Activated CD8-positive, alpha-beta memory T cell treated with anti-CD3 and anti-CD28 coated beads, Interleukin-2, amount 50 U/mL, for 48 hours (primary cell): Measurements from ENCODE around the gene CAMSAP1.
"Not testable (repeated sequence)": the region's sequence is repeated elsewhere in the genome, so short reads cannot be mapped to it uniquely, and the experiment has no call there.

Experiments
- DNase-seq: peaks from one replicate; pipeline ENCODE4 v3.0.0-alpha.2; 2020

CAMSAP1 gene

DNA sequence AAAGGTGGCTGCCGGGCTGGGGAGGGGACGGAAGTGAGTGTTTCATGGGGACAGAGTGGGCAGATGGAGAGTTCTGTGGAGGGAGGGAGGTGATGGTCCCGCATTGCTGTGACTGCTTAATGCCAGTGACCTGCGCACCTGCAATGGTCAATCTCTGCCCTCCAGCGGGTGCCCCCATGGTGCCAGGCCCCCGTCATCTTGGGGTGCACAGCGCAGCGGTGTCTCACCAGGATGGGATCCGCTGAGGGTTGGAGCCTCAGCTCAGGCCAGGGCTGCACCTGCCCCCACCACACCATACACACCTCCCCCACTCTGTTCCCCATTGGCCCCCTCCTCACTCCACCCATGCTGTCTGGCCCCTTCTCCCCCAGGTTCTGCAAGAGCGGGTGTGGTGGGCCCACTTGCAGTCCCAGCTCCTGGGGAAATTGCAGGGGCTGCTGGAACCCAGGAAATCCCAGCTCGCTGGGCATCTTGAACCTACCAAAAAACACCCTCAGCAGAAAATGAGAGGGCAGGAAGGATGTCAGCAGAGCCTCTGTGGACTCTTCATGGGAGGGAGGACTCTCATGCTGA is 12.1 kb upstream of the CAMSAP1 start:
- DNase-seq: no peak

DNA sequence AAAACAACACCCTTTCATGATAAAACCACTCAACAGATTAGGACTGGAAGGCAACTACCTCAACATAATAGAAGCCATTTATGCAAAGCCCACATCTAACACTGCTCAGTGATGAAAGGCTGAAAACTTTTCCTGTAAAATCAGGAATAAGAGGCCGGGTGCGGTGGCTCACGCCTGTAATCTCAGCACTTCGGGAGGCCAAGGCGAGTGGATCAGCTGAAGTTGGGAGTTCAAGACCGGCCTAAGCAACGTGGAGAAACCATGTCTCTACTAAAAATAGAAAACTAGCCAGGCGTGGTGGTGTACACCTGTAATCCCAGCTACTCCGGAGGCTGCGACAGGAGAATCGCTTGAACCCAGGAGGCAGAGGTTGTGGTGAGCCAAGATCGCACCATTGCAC is 8.9 kb upstream of the CAMSAP1 start:
- not testable (repeated sequence) for DNase-seq

DNA sequence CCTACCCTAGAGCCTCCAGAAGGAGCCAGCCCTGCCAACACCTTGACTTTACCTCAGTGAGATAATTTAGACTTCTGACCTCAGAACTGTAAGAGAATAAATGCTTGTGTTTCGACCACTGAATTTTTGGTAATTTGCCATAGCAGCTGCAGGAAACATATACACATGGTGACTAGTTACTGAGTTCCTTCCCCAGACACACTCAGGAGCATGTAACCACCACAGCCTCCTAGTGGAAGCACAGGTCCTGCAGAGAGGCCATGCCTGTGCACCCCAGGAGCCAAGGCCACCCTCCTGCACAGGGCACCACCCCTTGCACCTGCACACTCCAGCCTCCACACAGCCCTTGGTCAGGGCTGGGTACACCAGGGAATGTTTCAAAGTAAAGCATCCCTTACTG is 7.6 kb upstream of the CAMSAP1 start:
- DNase-seq: no peak

DNA sequence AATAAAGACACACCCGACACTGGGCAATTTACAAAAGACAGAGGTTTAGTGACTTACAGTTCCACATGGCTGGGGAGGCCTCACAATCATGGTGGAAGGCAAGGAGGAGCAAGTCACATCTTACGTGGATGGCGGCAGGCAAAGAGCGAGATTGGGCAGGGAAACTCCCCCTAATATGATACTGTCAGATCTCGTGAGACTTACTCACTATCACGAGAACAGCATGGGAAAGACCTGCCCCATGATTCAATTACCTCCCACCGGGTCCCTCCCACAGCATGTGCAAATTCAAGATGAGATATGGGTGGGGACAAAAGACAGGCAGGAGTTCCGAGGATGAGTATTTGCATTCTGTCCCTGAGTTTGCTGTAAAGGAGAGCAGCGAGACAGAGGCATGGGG is 3.9 kb upstream of the CAMSAP1 start:
- DNase-seq: not testable (repeated sequence)

DNA sequence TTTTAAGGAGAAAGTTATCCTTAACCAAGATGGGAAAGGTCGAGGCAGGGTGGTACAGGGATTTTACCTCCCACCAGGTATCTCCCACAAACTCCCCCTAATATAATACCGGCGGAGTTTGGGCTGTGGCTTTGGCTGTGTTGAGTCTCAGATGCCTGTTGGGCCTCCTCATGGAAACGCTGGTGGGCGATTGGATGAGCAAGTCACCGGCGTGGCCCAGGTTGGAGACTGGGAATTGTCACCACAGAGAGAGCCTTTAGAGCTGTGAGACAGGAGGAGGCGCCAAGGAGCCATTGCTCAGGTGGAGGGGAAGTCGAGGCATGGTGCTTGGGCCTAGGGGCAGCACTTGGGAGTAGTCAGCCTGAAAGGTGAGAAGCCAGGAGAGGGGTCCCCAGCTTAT is 3.4 kb upstream of the CAMSAP1 start:
- DNase-seq: no peak

DNA sequence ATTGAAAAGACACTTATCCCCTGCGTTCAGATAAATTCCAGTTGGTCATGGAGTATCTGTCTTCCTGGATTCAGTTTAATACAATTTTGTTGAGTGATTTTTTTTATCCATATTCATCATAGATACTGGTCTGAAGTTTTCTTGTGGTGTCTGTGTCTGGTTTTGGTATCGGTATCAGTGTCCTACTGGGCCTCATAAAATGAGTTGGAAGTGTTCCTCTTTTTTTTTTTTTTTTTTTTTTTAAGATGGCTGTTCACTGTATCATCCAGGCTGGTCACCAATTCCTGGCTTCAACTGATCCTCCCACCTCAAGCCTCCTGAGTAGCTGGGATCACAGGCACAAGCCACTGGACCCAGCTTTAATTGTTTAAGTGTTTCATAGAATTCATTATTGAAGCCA is 2.9 kb upstream of the CAMSAP1 start:
- DNase-seq: no peak

DNA sequence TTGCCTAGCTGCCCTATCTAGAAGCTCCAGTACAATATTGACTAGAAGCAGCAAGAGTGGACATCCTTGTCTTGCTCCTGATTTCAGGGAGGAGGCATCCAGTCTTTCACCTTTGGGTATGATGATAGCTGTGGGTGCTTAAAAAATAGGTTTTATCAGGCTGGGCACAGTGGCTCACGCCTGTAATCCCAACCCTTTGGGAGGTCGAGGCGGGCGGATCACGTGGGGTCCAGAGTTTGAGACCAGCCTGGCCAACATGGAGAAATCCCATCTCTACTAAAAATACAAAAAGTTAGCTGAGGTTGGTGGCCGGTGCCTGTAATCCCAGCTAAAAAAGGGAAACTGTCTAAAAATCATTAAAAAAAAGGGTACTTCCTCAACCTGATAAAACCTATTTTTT is 2.0 kb upstream of the CAMSAP1 start:
- DNase-seq: no peak

DNA sequence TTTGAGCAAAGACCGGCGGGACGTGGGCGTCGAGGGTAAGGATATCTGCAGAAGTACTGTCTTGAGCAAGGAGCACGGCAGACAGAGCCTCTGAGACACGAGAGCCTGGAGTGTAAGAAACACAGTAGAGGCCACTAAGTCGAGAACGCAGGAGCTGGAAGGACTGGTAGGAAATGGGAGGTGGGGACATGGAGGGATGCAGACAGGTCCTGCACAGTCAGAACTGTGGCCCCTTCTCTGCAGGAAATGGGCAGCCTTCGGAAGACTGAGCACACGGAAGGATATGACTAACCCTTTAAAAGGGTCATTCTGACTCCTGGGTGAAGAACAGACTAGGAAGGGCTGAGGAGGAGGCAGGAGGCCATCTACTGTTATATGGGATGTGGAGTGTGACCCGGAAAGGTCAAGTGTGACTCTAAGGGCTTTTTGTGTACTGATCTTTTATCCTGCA is 1.4 kb upstream of the CAMSAP1 start:
- no peak for DNase-seq

DNA sequence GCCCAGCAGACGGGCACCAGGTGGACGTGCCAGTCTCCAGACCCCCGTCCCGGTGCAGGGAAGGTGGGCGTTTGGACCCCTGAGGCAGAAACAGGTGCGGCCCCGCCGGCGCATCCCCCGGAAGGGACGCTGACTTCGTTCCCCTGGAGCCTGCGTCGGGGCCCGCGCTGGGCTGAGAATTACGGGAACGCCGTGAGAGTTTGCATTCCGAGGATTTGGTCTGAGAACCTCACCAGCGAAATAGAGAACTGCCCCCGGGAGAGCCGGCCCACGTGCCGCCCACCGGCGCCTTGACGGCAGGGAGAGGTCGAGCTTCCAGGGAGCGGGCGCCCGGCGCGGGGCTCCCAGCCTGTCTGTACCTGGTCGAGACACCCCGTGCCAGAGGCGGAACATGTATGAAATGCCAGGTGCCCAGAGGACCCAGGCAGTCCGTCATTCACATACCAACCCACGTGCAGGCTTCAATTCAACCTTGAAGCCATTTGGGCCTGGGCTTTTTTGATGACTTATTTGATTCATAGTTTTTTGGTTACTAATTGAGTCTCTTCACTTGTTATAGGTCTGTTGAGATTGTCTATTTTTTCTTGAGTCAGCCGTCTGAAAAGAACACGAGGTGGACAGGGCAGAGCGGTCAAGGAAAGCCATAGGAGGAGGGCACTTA is 877 bp upstream of the CAMSAP1 start:
- DNase-seq: peak; percentile 72

DNA sequence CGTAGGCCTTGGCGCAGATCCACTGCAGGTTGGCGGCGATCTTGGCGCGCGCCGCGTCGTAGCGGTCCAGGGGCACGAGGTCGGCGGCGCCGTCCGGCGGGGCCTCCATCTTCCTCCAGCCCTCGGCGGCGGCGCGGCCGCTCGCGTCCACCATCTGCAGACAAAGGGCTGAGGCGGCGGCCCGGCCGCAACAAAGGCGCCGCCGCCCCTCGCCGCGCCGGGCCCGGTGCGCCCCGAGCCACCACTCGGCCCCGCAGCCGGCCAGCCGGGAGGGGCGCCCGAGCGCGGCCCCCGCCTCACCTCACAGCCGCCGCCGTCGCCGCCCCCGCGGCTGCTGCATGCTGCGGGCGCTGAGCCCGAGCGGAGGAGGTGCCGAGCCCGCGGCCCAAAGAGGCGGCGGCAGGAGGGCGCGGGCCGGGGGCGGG is 328 bp downstream of the CAMSAP1 start:
- DNase-seq: no peak

DNA sequence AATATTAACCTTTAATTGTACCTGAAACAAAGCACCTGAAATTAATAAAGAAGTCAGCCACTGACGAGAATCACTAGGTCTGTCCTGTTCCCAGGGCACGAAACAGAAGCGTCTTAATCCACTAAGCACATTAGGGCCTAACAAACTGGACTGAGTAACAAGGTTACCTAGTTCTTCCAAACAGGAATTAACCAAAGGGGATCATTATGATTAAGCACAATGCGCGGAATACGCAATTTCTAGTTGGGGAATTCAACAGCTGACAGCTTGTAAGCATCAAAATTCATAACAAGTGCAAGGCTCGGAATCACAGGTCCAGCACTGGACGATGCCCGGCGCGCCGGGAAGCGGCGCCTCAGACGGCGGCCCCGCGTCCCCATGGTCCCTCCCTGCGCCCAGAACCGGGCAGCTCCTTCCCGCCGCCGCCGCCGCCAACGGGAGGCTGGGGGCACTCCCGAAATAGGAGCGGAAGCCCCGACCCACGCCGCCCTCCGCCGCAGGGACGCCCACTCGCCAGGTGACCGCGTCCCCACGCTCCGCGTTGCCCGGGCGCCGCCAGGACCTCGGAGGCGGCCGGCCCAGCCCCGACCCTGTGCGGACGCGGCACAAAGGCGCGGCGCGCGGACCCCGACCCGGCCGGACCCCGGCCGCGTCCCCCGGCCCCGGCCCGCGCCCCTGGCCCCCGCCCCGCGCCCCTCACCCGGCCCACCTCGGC is 898 bp downstream of the CAMSAP1 start:
- DNase-seq: no peak

DNA sequence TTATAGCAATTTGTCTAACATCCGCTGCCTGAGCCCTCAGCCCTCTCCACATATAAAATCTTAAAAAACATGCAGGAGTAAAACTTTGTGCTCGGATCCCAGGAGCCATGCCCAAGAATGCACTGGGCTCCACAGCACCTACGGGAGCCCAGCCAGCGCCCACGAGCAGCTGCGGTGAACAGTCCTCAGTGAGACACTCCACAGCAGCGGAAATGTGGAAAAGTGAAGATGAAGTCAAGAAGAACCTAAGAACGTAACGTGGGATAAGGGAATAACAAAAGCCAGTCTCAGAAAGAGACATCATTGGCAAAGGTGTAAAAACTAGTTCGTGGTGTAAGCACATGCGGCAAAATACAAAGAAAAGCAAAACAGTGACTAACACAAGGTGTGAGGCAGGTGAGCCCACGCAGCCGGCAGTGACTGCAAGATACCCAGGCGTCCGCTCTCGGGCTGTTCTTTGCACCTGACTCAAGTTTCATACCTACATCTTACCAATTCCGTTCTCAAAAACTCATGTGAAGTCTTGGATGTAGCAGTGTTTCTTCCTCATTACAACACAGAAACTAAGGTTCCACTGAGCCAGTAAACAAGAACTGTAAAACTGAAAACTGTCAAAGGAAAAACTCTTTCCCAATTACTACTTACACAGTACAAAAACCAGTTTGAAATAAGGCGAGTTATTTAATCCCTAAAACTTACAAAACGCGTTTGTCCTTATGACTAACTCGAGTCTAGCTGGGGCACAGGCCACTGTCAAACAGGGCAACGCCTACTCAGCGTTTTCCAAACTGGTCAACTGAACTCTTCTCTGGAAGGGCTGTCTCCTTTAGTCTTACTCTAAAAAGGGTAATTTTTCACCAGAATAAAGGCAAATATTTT is 1.7 kb downstream of the CAMSAP1 start:
- DNase-seq: peak; percentile 74

DNA sequence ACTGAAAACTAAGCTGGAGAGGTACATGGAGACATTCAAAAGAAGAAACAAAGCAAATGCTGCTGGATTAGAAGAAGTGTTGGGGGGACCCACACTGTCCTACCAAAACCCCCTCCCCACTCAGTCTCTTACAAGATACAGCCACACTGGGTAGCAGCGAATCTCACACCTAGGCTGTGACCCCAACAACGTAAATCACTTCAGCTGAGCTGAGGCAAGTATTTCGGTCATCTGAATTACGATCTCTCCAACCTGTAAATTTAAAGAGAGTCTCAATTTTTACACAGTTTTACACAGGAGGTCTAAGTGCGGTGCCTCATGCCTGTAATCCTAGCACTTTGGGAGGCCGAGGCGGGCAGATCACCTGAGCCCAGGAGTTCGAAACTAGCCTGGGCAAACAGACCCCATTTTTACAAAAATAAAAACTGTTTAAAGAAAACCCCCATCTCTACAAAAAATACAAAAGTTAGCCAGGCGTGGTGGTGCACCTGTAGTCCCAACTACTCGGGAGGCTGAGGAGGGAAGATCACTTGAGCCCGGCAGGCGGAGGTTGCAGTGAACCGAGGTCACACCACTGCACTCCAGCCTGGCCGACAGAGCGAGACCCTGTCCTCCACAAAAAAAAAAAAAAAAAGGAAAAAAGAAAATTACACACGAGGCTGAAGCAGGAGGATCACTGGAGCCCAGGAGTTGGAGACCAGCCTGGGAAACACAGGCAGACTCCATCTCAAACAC is 3.4 kb downstream of the CAMSAP1 start:
- no peak for DNase-seq

DNA sequence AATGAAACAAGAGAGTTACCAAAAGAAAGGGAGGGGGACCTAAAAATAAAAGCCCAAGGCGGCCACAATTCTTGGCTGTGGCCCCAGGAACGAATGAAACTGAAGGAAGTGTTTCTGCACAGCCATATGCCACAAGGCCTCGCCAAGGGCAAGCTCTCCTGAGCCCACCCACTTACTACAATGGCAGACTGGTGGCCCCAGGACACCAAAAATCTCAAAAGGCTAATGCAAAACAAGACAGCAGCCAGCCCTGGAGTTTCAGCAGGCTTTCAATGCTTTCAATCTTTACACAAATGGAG is 4.0 kb downstream of the CAMSAP1 start:
- DNase-seq: no peak

DNA sequence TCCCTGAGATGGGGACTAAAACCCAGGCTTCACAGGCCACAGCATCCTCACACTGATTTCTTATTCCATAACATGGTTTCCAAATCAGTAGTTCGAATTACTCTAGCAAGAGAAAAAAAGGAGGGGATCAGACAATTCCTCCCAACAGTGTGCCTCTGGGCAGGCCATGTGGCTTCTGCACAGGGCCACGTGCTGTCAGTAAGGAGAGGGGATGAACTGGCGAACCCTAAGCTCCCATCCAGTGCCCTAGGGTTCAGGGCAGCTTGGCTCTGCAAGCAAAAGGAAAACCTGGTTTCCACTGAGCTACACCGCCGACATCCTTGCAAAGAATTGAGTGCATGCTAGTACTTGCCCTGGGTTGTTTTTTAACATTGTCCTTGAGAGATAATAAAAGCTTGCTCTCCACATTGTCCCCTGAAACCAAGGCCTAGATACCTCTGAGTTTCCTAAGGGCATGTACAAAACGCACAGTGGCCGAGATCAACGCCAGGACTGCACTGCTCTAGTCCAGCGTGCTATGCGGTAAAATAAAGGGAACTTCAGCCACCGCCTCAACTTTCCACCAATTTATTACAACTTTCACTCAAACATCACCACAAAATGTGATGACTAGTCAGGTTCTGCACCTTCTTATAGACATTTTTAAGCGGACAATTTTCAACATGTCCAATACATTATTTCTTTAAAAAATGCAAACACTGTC is 4.5 kb downstream of the CAMSAP1 start:
- DNase-seq: no peak

DNA sequence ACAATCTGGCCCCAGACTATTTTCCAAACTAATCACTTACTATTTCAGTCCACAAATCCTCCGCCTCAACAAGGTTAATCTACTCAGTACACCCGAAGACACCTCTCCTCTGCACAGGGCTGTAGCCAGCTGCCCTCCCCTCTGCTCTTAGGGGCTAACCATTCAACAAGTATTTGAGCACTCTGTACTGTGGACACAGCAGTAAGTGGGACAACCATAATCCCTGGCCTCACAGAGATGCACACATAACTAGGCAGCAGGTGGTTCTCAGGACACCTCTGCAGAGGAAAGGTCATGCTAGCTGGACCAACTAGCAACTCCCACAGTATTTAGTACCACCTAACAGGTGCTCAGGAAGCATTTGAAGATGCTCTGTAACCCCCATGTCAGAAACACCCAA is 5.5 kb downstream of the CAMSAP1 start:
- DNase-seq: no peak

DNA sequence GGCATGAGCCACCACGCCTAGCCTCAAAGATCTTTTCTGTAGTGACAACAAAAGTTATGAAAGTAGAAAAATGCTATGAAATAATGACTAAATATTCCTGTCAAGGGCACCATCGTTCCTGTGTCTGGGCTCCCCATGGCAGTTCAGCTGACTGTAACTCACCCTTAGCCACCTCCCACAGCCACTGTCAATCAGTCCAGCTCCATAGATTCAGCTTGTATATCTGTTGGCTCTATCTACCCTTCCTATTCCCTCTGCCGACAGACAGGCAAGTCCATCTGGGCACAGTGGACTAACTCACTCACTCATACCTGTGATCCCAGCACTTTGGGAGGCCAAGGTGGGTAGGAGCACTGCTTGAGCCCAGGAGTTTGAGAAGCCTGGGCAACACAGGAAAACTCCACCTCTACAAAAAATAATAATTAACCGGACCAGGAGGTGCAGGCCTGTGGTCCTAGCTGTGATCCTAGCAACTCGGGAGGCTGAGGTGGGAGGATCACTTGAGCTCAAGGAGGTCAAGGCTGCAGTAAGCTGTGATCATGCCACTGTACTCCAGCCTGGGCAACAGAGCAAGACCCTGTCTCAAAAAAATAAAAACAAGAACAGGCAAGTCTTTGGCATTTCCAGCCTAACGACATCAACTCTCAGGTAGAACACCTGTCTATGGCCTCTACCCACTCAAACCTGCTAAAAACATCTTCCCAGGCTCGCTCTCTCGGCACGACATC is 6.2 kb downstream of the CAMSAP1 start:
- DNase-seq: no peak

DNA sequence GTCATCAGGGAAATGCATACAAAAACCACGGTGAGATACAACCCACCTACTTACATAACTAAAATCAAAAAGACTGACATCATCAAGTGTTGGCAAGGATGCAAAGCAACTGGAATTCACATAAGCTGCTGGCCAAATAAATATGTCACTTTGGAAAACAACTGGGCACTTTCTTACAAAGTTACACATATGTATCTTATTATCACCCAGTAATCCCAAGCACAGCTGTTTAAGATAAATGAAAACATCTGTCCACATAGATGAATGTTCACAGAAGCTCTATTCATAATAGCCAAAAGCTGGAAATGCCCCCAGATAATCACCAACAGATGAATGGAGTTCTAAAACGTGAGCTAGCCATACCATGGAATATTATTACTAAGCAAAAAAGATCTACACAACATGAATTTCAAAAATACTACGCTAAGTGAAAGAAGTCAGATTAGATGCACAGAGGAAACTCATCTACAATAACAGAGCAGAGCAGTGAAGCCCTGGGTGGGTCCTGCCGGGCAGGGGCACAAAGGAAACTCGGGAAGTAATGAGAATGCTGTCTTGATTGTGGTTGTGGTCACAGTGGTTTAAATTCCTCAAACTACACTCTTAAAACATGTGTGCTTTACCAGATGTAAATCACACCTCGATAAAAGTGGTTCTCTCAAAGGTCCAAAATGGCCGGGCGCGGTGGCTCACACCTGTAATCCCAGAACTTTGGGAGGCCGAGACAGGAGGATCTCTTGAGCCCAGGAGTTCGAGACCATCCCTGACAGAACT is 8.5 kb downstream of the CAMSAP1 start:
- DNase-seq: peak; percentile 43

DNA sequence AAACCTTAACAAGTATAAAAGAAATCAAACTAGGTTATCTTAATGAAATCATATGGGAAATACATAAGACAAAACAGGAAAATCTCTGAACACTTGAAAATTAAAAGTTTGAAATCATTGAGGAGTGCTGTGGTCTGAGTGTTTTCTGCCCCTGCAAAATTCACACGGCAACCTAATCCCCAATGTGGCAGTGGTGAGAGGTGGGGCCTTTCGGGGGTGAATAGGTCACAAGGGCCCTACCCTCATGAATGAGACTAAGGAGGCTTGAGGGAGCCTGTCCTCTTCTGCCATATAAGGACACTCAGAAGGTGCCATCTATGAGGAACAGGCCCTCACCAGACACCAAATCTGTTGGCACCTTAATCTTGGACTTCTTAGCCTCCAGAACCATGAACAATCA is 10.7 kb downstream of the CAMSAP1 start:
- no peak for DNase-seq

DNA sequence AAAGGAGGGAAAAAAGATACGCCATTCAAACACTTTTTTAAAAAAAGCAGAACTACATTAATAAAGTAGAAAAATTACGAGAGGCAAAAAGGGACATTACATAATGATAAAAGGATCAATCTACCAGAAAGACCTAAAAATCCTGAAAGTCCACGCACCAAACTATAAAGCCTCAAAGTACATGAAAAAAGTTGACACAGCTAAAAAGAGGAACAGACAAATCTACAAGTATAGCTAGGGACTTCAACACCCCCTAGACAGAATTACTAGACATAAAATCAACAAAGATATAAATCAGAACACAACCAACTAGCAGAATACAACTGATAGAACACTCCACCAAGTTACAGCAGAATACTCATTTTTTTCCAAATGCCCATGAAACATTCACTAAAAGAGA is 11.1 kb downstream of the CAMSAP1 start:
- no peak for DNase-seq
